ENCODE data around the gene C21orf58. TPM values are rescaled to one million over a fixed set of nuclear protein-coding genes. Genes with fewer than 3 reads are reported as not detected.
A peak's percentile ranks its signal among the peaks of the same experiment; 100 is the strongest.

The C21orf58 gene
- total RNA-seq, 1 experiment from 2014 or later = 12.7 TPM

- POLR2A ChIA-PET = no interaction called here
- intact Hi-C loops (cut with micrococcal nuclease; ENCODE audit: unreplicated experiment) = no loop called here
- peak; percentile 45; the same call in 1 of the 2 replicates for ATAC-seq
These were observed 69.3 kb downstream of the C21orf58 start for GRCh38 chr21:46254208-46254975.

DNA sequence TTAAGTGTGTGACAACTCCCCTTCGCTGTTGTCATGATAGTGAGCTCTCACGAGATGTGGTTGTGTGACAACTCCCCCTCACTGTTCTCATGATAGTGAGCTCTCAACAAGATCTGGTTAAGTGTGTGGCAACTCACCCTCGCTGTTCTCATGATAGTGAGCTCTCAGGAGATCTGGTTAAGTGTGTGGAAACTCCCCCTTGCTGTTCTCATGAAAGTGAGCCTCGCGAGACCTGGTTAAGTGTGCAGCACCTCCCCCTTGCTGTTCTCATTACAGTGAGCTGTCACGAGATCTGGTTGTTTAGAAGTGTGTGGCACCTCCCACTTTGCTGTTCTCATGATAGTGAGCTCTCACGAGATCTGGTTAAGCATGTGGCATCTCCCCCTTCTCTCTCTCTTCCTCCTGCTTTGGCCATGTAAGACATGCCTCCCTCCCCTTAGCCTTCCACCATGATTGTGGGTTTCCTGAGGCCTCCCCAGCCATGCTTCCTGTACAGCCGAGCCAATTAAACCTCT lies 70.0 kb downstream of the C21orf58 start:
- ATAC-seq (no peak), DNase-seq (ENCODE audit: low read depth, low spot score) (no peak)
- no peak overlapping the region for H3K4me3 ChIP-seq (ENCODE audit: low read depth in 2 of 2, low read length in 2 of 2)
- no peaks in the 10 kb centered on the region for H3K4me1 ChIP-seq (ENCODE audit: control insufficient read depth, insufficient read depth, low read length)
- H3K27ac ChIP-seq (ENCODE audit: low read length) = no peak overlapping the region
- H3K36me3 ChIP-seq (ENCODE audit: control insufficient read depth, insufficient read depth, low read length) = peaks cover 12% of the 10 kb centered on the region
- CTCF ChIA-PET = interaction anchor here (1.2 kb wide), 1 partner anchor 100 kb away, joined by 3 read pairs; no protein-coding TSS in a partner anchor
- BruUV-seq (replicated peaks) = no TSS peak
- POLR2A ChIA-PET = no interaction called here
- H3K27me3 ChIP-seq (ENCODE audit: control insufficient read depth, insufficient read depth, low read length) = no peaks in the 10 kb centered on the region
- TF ChIP-seq POLR2AphosphoS5 (IDR thresholded peaks at IDR 0.05; ENCODE audit: low read depth, low read length) (no peak), SIN3A (IDR thresholded peaks at IDR 0.05; ENCODE audit: borderline replicate concordance, insufficient read depth, low read depth, low read length) (no peak), TCF7L2 (IDR thresholded peaks at IDR 0.05; ENCODE audit: low read depth, low read length) (no peak), REST (IDR thresholded peaks at IDR 0.05; ENCODE audit: insufficient read depth in 1 of 2, low read depth in 2 of 2, low read length in 1 of 2) (no peak)
- TF ChIP-seq, protein P1, sequence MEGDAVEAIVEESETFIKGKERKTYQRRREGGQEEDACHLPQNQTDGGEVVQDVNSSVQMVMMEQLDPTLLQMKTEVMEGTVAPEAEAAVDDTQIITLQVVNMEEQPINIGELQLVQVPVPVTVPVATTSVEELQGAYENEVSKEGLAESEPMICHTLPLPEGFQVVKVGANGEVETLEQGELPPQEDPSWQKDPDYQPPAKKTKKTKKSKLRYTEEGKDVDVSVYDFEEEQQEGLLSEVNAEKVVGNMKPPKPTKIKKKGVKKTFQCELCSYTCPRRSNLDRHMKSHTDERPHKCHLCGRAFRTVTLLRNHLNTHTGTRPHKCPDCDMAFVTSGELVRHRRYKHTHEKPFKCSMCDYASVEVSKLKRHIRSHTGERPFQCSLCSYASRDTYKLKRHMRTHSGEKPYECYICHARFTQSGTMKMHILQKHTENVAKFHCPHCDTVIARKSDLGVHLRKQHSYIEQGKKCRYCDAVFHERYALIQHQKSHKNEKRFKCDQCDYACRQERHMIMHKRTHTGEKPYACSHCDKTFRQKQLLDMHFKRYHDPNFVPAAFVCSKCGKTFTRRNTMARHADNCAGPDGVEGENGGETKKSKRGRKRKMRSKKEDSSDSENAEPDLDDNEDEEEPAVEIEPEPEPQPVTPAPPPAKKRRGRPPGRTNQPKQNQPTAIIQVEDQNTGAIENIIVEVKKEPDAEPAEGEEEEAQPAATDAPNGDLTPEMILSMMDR (IDR thresholded peaks at IDR 0.05) = no peak
- in situ Hi-C loops (cut with HindIII; ENCODE audit: low pct_unique_long_range_greater_than_20kb, low sequenced_read_pairs) (no loop called here), intact Hi-C loops (cut with micrococcal nuclease; ENCODE audit: unreplicated experiment) (no loop called here)
- no peaks in the 10 kb centered on the region for H3K9me3 ChIP-seq (ENCODE audit: control insufficient read depth, insufficient read depth, low read depth, low read length)

More at GRCh38 chr21:46254208-46254975, 69.3 kb downstream of the C21orf58 start:
- H3K27ac ChIP-seq (ENCODE audit: low read length) = no peak overlapping the region
- H3K27me3 ChIP-seq (ENCODE audit: control insufficient read depth, insufficient read depth, low read length) = no peaks in the 10 kb centered on the region
- peaks cover 12% of the 10 kb centered on the region for H3K36me3 ChIP-seq (ENCODE audit: control insufficient read depth, insufficient read depth, low read length)
- no peaks in the 10 kb centered on the region for H3K4me1 ChIP-seq (ENCODE audit: control insufficient read depth, insufficient read depth, low read length)
- no peak for DNase-seq (ENCODE audit: low read depth, low spot score)
- H3K9me3 ChIP-seq (ENCODE audit: control insufficient read depth, insufficient read depth, low read depth, low read length) = no peaks in the 10 kb centered on the region
- TF ChIP-seq SIN3A (IDR thresholded peaks at IDR 0.05; ENCODE audit: borderline replicate concordance, insufficient read depth, low read depth, low read length) (no peak), REST (IDR thresholded peaks at IDR 0.05; ENCODE audit: insufficient read depth in 1 of 2, low read depth in 2 of 2, low read length in 1 of 2) (no peak), POLR2AphosphoS5 (IDR thresholded peaks at IDR 0.05; ENCODE audit: low read depth, low read length) (no peak), TCF7L2 (IDR thresholded peaks at IDR 0.05; ENCODE audit: low read depth, low read length) (no peak)
- TF ChIP-seq, protein P1 (IDR thresholded peaks at IDR 0.05) = no peak
- no peak overlapping the region for H3K4me3 ChIP-seq (ENCODE audit: low read depth in 2 of 2, low read length in 2 of 2)
- BruUV-seq (replicated peaks) = no TSS peak
- CTCF ChIA-PET = no interaction called here
- in situ Hi-C loops (cut with HindIII; ENCODE audit: low pct_unique_long_range_greater_than_20kb, low sequenced_read_pairs) = no loop called here

All from Panc1 (cell line).